GM12874 (cell line): ENCODE results near the gene SVBP.
A peak's percentile ranks its signal among the peaks of the same experiment; 100 is the strongest.

Experiments
- CTCF ChIP-seq: IDR thresholded peaks from 2 replicates; pipeline ENCODE4 v1.5.1; 2011; ENCODE audit warnings: low read depth, mild to moderate bottlenecking, control low read depth, low read length, moderate library complexity; ENCODE audit not compliant: insufficient read depth

Gene SVBP

GRCh38 chr1:42767510-42768000, 49.6 kb downstream of the SVBP start:
- no peak for TF ChIP-seq CTCF

GRCh38 chr1:42766741-42767509, 50.3 kb downstream of the SVBP start, which contains the start of the genes C1orf50 and P3H1:
Gene C1orf50, plus strand, starts transcription at chr1:42767249. Its CDS starts 63 bp downstream, at chr1:42767312.
Gene P3H1, minus strand, starts transcription at chr1:42767028. Its CDS starts 57 bp downstream, at chr1:42766971.
- TF ChIP-seq CTCF, result no peak

- peak; percentile 45; the same call in 1 of the 2 replicates for TF ChIP-seq CTCF
These were observed 51.1 kb downstream of the SVBP start for GRCh38 chr1:42765832-42766740.

- TF ChIP-seq CTCF, result no peak
These were observed 51.9 kb downstream of the SVBP start for GRCh38 chr1:42765269-42765668.

- TF ChIP-seq CTCF, result no peak
These were observed 54.9 kb downstream of the SVBP start for GRCh38 chr1:42762269-42762668.

GRCh38 chr1:42761567-42761966, 55.6 kb downstream of the SVBP start:
- TF ChIP-seq CTCF, result no peak

- no peak for TF ChIP-seq CTCF
These were observed 58.1 kb downstream of the SVBP start for GRCh38 chr1:42759114-42759513.
